NCI-H774 (cell line): ENCODE data around the gene CHD5.
"Not testable (repeated sequence)": the region's sequence is repeated elsewhere in the genome, so short reads cannot be mapped to it uniquely, and the experiment has no call there.

ENCODE experiments used
- DNase-seq: peaks from one replicate; lab custom pipeline; 2025; lab: John Stamatoyannopoulos, UW

The CHD5 gene

GRCh38 chr1:6180268-6180706, at the start of gene CHD5:
TSS of gene CHD5 (minus strand) at chr1:6180321. CDS start at chr1:6180023, 298 bp downstream.
- DNase-seq: no peak

GRCh38 chr1:6225651-6226050, 45.5 kb upstream of the CHD5 start:
- DNase-seq: no peak

GRCh38 chr1:6224718-6225117, 44.6 kb upstream of the CHD5 start:
- DNase-seq: no peak

- DNase-seq: no peak
These were observed 43.5 kb upstream of the CHD5 start for GRCh38 chr1:6223617-6224016.

- DNase-seq: no peak
These were observed 42.5 kb upstream of the CHD5 start for GRCh38 chr1:6222636-6223035.

GRCh38 chr1:6221210-6221784, 41.2 kb upstream of the CHD5 start:
- no peak for DNase-seq

- DNase-seq: no peak
These were observed 40.1 kb upstream of the CHD5 start for GRCh38 chr1:6220236-6220635.

GRCh38 chr1:6219641-6220040, 39.5 kb upstream of the CHD5 start:
- DNase-seq: not testable (repeated sequence)

GRCh38 chr1:6218375-6219164, 38.4 kb upstream of the CHD5 start:
- no peak for DNase-seq

GRCh38 chr1:6212193-6212959, 32.3 kb upstream of the CHD5 start:
- DNase-seq: no peak

GRCh38 chr1:6211731-6212130, 31.6 kb upstream of the CHD5 start:
- DNase-seq: no peak

GRCh38 chr1:6210591-6211355, 30.7 kb upstream of the CHD5 start:
- no peak for DNase-seq

GRCh38 chr1:6209661-6210580, 29.8 kb upstream of the CHD5 start:
- no peak for DNase-seq

GRCh38 chr1:6208723-6209660, 28.9 kb upstream of the CHD5 start:
- no peak for DNase-seq

GRCh38 chr1:6207921-6208320, 27.8 kb upstream of the CHD5 start:
- DNase-seq: no peak

GRCh38 chr1:6207075-6207885, 27.2 kb upstream of the CHD5 start:
- DNase-seq: no peak

- DNase-seq: no peak
These were observed 26.4 kb upstream of the CHD5 start for GRCh38 chr1:6206520-6206855.

- DNase-seq: no peak
These were observed 25.9 kb upstream of the CHD5 start, which contains the start of gene RNF207 for GRCh38 chr1:6205849-6206519. TSS of gene RNF207 (plus strand) at chr1:6206119. CDS start at chr1:6206536, 417 bp downstream.

- DNase-seq: no peak
These were observed 22.1 kb upstream of the CHD5 start for GRCh38 chr1:6202256-6202655.
